ENCODE data around the gene HUWE1. TPM values are rescaled to one million over a fixed set of nuclear protein-coding genes. Genes with fewer than 3 reads are reported as not detected.

HUWE1 gene
- total RNA-seq, 1 experiment from 2014 or later: 376 TPM

DNA sequence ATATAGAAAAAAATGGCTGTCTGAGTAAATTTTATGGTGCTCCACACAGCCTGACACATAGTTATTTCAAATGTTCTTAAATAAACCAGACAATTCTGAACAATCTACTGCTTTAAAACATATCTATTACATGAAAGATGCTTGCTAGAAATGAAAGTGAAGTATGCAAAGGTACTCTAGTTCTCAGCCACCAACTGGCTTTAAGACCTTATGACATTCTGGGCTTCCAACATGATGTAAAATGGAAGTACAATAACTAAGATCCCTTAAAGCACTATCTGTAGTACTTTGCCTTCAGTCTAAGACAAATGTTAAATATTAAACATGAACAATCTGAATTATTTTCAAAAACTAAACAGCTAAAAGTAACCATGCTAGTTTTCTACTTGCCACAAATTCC lies 17.3 kb downstream of the HUWE1 start:
- DNase-seq: no peak
- H3K9me3 Mint-ChIP-seq (ENCODE audit: low read depth, unreplicated experiment): no peaks in the 10 kb centered on the region
- no peaks in the 10 kb centered on the region for H3K27me3 Mint-ChIP-seq (ENCODE audit: unreplicated experiment)
- CTCF ChIA-PET: interaction anchor here (0.8 to 1.5 kb wide), 2 partner anchors 9 to 14 kb away, joined by 3 to 5 read pairs; no protein-coding TSS in a partner anchor
- no peak overlapping the region for H3K27ac Mint-ChIP-seq (ENCODE audit: unreplicated experiment)
- H3K4me3 Mint-ChIP-seq (ENCODE audit: low read depth, unreplicated experiment): no peak overlapping the region
- intact Hi-C loops (cut with micrococcal nuclease; ENCODE audit: unreplicated experiment): no loop called here
- BruUV-seq (replicated peaks): no TSS peak
- H3K4me1 Mint-ChIP-seq (ENCODE audit: low read depth, unreplicated experiment): peaks cover 21% of the 10 kb centered on the region
- TF ChIP-seq, protein P1, sequence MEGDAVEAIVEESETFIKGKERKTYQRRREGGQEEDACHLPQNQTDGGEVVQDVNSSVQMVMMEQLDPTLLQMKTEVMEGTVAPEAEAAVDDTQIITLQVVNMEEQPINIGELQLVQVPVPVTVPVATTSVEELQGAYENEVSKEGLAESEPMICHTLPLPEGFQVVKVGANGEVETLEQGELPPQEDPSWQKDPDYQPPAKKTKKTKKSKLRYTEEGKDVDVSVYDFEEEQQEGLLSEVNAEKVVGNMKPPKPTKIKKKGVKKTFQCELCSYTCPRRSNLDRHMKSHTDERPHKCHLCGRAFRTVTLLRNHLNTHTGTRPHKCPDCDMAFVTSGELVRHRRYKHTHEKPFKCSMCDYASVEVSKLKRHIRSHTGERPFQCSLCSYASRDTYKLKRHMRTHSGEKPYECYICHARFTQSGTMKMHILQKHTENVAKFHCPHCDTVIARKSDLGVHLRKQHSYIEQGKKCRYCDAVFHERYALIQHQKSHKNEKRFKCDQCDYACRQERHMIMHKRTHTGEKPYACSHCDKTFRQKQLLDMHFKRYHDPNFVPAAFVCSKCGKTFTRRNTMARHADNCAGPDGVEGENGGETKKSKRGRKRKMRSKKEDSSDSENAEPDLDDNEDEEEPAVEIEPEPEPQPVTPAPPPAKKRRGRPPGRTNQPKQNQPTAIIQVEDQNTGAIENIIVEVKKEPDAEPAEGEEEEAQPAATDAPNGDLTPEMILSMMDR (IDR thresholded peaks at IDR 0.05; ENCODE audit: unreplicated experiment): no peak
- peaks cover 56% of the 10 kb centered on the region for H3K36me3 Mint-ChIP-seq (ENCODE audit: insufficient read depth, unreplicated experiment)

DNA sequence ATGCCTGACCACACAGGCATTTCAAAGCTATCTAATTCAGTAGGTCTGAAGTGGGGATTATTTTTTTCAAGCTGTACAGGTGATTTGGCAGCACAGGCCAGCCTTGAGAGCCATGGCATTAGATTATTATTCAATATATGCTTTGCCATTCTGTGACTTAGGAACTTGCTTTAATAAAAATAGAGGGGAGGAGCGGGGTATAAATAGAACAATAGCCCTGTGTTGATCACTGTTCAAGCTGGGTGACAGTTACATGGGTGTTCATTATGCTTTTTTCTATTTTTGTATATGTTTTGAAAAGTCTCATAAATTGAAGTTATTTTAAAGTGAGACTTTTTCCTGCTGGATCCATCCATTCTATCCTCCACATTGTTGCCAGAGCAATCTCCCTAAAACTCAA lies 20.3 kb downstream of the HUWE1 start:
- no TSS peak for BruUV-seq (replicated peaks)
- no peaks in the 10 kb centered on the region for H3K27me3 Mint-ChIP-seq (ENCODE audit: unreplicated experiment)
- H3K4me1 Mint-ChIP-seq (ENCODE audit: low read depth, unreplicated experiment): peaks cover 41% of the 10 kb centered on the region
- intact Hi-C loops (cut with micrococcal nuclease; ENCODE audit: unreplicated experiment): no loop called here
- TF ChIP-seq, protein P1 (IDR thresholded peaks at IDR 0.05; ENCODE audit: unreplicated experiment): no peak
- CTCF ChIA-PET: no interaction called here
- H3K27ac Mint-ChIP-seq (ENCODE audit: unreplicated experiment): peak overlapping the region; percentile 16
- H3K4me3 Mint-ChIP-seq (ENCODE audit: low read depth, unreplicated experiment): peak overlapping the region; percentile 15
- no peaks in the 10 kb centered on the region for H3K9me3 Mint-ChIP-seq (ENCODE audit: low read depth, unreplicated experiment)
- peaks cover 66% of the 10 kb centered on the region for H3K36me3 Mint-ChIP-seq (ENCODE audit: insufficient read depth, unreplicated experiment)
- no peak for DNase-seq

DNA sequence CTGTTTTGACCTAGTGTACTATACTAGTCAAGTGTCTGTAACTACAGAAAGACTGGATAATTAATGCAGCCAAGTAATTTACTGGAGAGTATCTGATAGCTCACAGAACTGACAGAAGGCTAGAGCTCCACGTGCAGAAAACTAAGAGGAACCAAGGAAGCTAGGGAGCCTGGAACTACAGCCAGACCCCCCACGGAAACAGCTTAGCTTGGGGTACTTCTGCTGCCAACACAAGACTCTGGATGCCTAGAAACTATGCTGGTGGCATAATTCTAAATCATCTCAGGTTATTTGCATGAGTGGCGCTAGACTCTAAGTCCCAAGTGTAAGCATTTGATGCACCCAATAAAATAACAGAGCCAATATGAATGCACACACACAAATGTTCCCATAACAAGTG lies 26.5 kb downstream of the HUWE1 start:
- TF ChIP-seq, protein P1 (IDR thresholded peaks at IDR 0.05; ENCODE audit: unreplicated experiment): no peak
- H3K36me3 Mint-ChIP-seq (ENCODE audit: insufficient read depth, unreplicated experiment): peaks cover 54% of the 10 kb centered on the region
- BruUV-seq (replicated peaks): no TSS peak

GRCh38 chrX:53659039-53659438 lies 27.5 kb downstream of the HUWE1 start:
- DNase-seq: no peak
- Mint-ChIP-seq H3K4me3 (ENCODE audit: low read depth, unreplicated experiment) (no peak overlapping the region), H3K4me1 (ENCODE audit: low read depth, unreplicated experiment) (peaks cover 20% of the 10 kb centered on the region), H3K27ac (ENCODE audit: unreplicated experiment) (no peak overlapping the region), H3K9me3 (ENCODE audit: low read depth, unreplicated experiment) (no peaks in the 10 kb centered on the region), H3K36me3 (ENCODE audit: insufficient read depth, unreplicated experiment) (peaks cover 55% of the 10 kb centered on the region), H3K27me3 (ENCODE audit: unreplicated experiment) (no peaks in the 10 kb centered on the region)
- intact Hi-C loops (cut with micrococcal nuclease; ENCODE audit: unreplicated experiment): loop anchor here (10.0 kb wide), 1 partner anchor 386 kb away; the partner anchor contains the start of gene PHF8
- CTCF ChIA-PET: no interaction called here
- no TSS peak for BruUV-seq (replicated peaks)
- TF ChIP-seq, protein P1 (IDR thresholded peaks at IDR 0.05; ENCODE audit: unreplicated experiment): no peak

More for the DNA sequence above, 26.5 kb downstream of the HUWE1 start:
- intact Hi-C loops (cut with micrococcal nuclease; ENCODE audit: unreplicated experiment): no loop called here
- Mint-ChIP-seq H3K27ac (ENCODE audit: unreplicated experiment) (peak overlapping the region; percentile 52), H3K4me1 (ENCODE audit: low read depth, unreplicated experiment) (peaks cover 22% of the 10 kb centered on the region), H3K9me3 (ENCODE audit: low read depth, unreplicated experiment) (no peaks in the 10 kb centered on the region), H3K27me3 (ENCODE audit: unreplicated experiment) (no peaks in the 10 kb centered on the region), H3K4me3 (ENCODE audit: low read depth, unreplicated experiment) (no peak overlapping the region)
- no peak for DNase-seq
- CTCF ChIA-PET: no interaction called here

All from Calu3 (cell line).